ENCODE data around the gene NALF2. TPM values are rescaled to one million over a fixed set of nuclear protein-coding genes. Genes with fewer than 3 reads are reported as not detected.

The NALF2 gene
- total and polyA plus RNA-seq, 4 donors: 0.11 to 0.43 (median 0.23) TPM

- Histone ChIP-seq H3K4me3 (no peak overlapping the region), H3K9ac (ENCODE audit: insufficient read depth in 1 of 2, low read length in 2 of 2) (no peak overlapping the region), H3K4me1 (ENCODE audit: control insufficient read depth in 5 of 5, insufficient read depth in 5 of 5, low read length in 5 of 5) (no peaks in the 10 kb centered on the region), H3K27ac (ENCODE audit: low read depth in 1 of 2, low read length in 1 of 2) (no peak overlapping the region), H3K9me3 (ENCODE audit: control insufficient read depth in 4 of 4, insufficient read depth in 3 of 4, low read length in 3 of 4) (peaks cover 0 to 6% (median 0%) of the 10 kb centered on the region in 4 donors), H3K36me3 (ENCODE audit: control insufficient read depth in 4 of 4, insufficient read depth in 4 of 4, low read length in 4 of 4) (no peaks in the 10 kb centered on the region), H3K27me3 (ENCODE audit: control insufficient read depth in 3 of 3, insufficient read depth in 3 of 3, low read length in 2 of 3) (peaks cover 0 to 18% (median 6%) of the 10 kb centered on the region in 3 donors)
- TF ChIP-seq, protein P1, sequence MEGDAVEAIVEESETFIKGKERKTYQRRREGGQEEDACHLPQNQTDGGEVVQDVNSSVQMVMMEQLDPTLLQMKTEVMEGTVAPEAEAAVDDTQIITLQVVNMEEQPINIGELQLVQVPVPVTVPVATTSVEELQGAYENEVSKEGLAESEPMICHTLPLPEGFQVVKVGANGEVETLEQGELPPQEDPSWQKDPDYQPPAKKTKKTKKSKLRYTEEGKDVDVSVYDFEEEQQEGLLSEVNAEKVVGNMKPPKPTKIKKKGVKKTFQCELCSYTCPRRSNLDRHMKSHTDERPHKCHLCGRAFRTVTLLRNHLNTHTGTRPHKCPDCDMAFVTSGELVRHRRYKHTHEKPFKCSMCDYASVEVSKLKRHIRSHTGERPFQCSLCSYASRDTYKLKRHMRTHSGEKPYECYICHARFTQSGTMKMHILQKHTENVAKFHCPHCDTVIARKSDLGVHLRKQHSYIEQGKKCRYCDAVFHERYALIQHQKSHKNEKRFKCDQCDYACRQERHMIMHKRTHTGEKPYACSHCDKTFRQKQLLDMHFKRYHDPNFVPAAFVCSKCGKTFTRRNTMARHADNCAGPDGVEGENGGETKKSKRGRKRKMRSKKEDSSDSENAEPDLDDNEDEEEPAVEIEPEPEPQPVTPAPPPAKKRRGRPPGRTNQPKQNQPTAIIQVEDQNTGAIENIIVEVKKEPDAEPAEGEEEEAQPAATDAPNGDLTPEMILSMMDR (IDR thresholded peaks at IDR 0.05; ENCODE audit: control extremely low read depth, extremely low read depth): no peak
- ATAC-seq (ENCODE audit: insufficient read depth, low FRiP score) (no peak), DNase-seq (no peak)
- WGBS, 2 donors: 25 to 62% methylated on average over 1 of the region's 1 CpG
These were observed 7.9 kb upstream of the NALF2 start for GRCh38 chrX:69496183-69496582.

GRCh38 chrX:69501429-69501828, 2.7 kb upstream of the NALF2 start:
- Histone ChIP-seq H3K9ac (ENCODE audit: insufficient read depth in 1 of 2, low read length in 2 of 2) (no peak overlapping the region), H3K4me1 (ENCODE audit: control insufficient read depth in 5 of 5, insufficient read depth in 5 of 5, low read length in 5 of 5) (no peaks in the 10 kb centered on the region), H3K36me3 (ENCODE audit: control insufficient read depth in 4 of 4, insufficient read depth in 4 of 4, low read length in 4 of 4) (no peaks in the 10 kb centered on the region), H3K27ac (ENCODE audit: low read depth in 1 of 2, low read length in 1 of 2) (no peak overlapping the region), H3K4me3 (no peak overlapping the region), H3K9me3 (ENCODE audit: control insufficient read depth in 4 of 4, insufficient read depth in 3 of 4, low read length in 3 of 4) (peaks cover 0 to 4% (median 0%) of the 10 kb centered on the region in 4 donors), H3K27me3 (ENCODE audit: control insufficient read depth in 3 of 3, insufficient read depth in 3 of 3, low read length in 2 of 3) (peaks cover 0 to 25% (median 12%) of the 10 kb centered on the region in 3 donors)
- ATAC-seq (ENCODE audit: insufficient read depth, low FRiP score) (no peak), DNase-seq (peak in 1 of 3 donors; percentile 4)
- TF ChIP-seq, protein P1 (IDR thresholded peaks at IDR 0.05; ENCODE audit: control extremely low read depth, extremely low read depth): no peak
- WGBS, 2 donors: 42 to 66% methylated on average over 3 of the region's 3 CpGs

DNA sequence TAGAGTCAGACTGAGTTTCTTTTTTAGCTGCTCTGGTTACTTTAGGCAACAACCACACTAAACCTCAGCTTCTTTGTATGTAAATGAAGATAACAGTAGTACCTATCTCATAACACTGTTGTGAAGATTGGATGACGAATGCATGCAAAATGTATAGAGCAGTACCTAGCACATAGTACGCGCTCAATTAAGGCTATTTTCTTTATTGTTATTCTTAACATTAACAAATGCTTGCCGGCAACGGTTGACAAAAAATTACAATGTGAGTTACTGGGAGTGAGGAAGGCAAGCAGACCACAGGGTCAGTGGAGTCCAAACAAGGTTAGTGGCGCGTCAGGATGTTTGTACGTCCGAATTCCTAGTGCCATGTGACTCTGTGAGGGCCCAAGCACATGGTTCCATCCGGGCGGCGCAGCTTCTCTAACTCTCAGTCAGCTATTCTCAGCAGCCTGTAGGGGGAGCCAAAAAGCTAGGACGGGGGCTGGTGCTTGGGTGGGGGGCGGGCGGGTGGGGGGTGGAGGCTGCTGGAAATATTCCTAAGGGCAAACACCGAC, 821 bp upstream of the NALF2 start:
- H3K4me1 ChIP-seq (ENCODE audit: control insufficient read depth in 5 of 5, insufficient read depth in 5 of 5, low read length in 5 of 5): no peaks in the 10 kb centered on the region
- TF ChIP-seq, protein P1 (IDR thresholded peaks at IDR 0.05; ENCODE audit: control extremely low read depth, extremely low read depth): no peak
- DNase-seq: no peak
- peaks cover 0 to 39% (median 26%) of the 10 kb centered on the region in 3 donors for H3K27me3 ChIP-seq (ENCODE audit: control insufficient read depth in 3 of 3, insufficient read depth in 3 of 3, low read length in 2 of 3)
- WGBS, 2 donors: 25 to 41% methylated on average over 16 of the region's 16 CpGs
- H3K36me3 ChIP-seq (ENCODE audit: control insufficient read depth in 4 of 4, insufficient read depth in 4 of 4, low read length in 4 of 4): no peaks in the 10 kb centered on the region
- no peak overlapping the region for H3K4me3 ChIP-seq
- peaks cover 0 to 7% (median 0%) of the 10 kb centered on the region in 4 donors for H3K9me3 ChIP-seq (ENCODE audit: control insufficient read depth in 4 of 4, insufficient read depth in 3 of 4, low read length in 3 of 4)
- no peak overlapping the region for H3K27ac ChIP-seq (ENCODE audit: low read depth in 1 of 2, low read length in 1 of 2)
- peak; percentile 15 for ATAC-seq (ENCODE audit: insufficient read depth, low FRiP score)
- no peak overlapping the region for H3K9ac ChIP-seq (ENCODE audit: insufficient read depth in 1 of 2, low read length in 2 of 2)
